DLD1 (cell line): ENCODE results near the gene MYBPH.

Experiments used
- in situ Hi-C: cut with HindIII; loops from 2 replicates; pipeline ENCODE4 v1.10.0; 2017; ENCODE audit warnings: low sequenced_read_pairs

Gene MYBPH

GRCh38 chr1:203167913-203168200, 7.8 kb downstream of the MYBPH start:
- in situ Hi-C loops: no loop called here

GRCh38 chr1:203167026-203167912, 8.4 kb downstream of the MYBPH start:
- in situ Hi-C loops: no loop called here

GRCh38 chr1:203166192-203166940, 9.3 kb downstream of the MYBPH start:
- in situ Hi-C loops: no loop called here

GRCh38 chr1:203165800-203166161, 9.8 kb downstream of the MYBPH start:
- in situ Hi-C loops: no loop called here

GRCh38 chr1:203165101-203165799, 10.4 kb downstream of the MYBPH start:
- in situ Hi-C loops: no loop called here

GRCh38 chr1:203163891-203164635, 11.6 kb downstream of the MYBPH start:
- in situ Hi-C loops: loop anchor here (5.0 kb wide), 2 partner anchors 42 to 132 kb away; no protein-coding TSS in a partner anchor

- in situ Hi-C loops: loop anchor here (5.0 kb wide), 2 partner anchors 40 to 130 kb away; no protein-coding TSS in a partner anchor
Measured at GRCh38 chr1:203162403-203162802, 13.2 kb downstream of the MYBPH start.

- in situ Hi-C loops: loop anchor here (5.0 kb wide), 2 partner anchors 39 to 129 kb away; no protein-coding TSS in a partner anchor
Measured at GRCh38 chr1:203161703-203162102, 13.9 kb downstream of the MYBPH start.

- in situ Hi-C loops: loop anchor here (5.0 kb wide), 2 partner anchors 39 to 129 kb away; no protein-coding TSS in a partner anchor
Measured at GRCh38 chr1:203161175-203161574, 14.5 kb downstream of the MYBPH start.

- in situ Hi-C loops: loop anchor here (5.0 kb wide), 2 partner anchors 38 to 128 kb away; no protein-coding TSS in a partner anchor
Measured at GRCh38 chr1:203159844-203160243, 15.8 kb downstream of the MYBPH start.

- in situ Hi-C loops: no loop called here
Measured at GRCh38 chr1:203158960-203159665, 16.5 kb downstream of the MYBPH start.

GRCh38 chr1:203158423-203158822, 17.2 kb downstream of the MYBPH start:
- in situ Hi-C loops: no loop called here

- in situ Hi-C loops: no loop called here
Measured at GRCh38 chr1:203156280-203156679, 19.3 kb downstream of the MYBPH start.

GRCh38 chr1:203153989-203154821, 21.4 kb downstream of the MYBPH start:
- in situ Hi-C loops: no loop called here

- in situ Hi-C loops: no loop called here
Measured at GRCh38 chr1:203153051-203153988, 22.3 kb downstream of the MYBPH start.

- in situ Hi-C loops: no loop called here
Measured at GRCh38 chr1:203152158-203153034, 23.2 kb downstream of the MYBPH start.
